Measurements from ENCODE around the gene ACTL6A. TPM values are rescaled to one million over a fixed set of nuclear protein-coding genes. Genes with fewer than 3 reads are reported as not detected.
"Not testable (repeated sequence)": the region's sequence is repeated elsewhere in the genome, so short reads cannot be mapped to it uniquely, and the experiment has no call there.

The ACTL6A gene
- 87.9 and 113 TPM in 2 replicates for total RNA-seq (2021)
- Bru-seq, nascent RNA = percentile 91 among the genes with signal in this experiment
- BruChase-seq, experiment 1, labeled RNA remaining after a 2-hour chase = percentile 82 among the genes with signal in this experiment
- percentile 93 among the genes with signal in this experiment for BruChase-seq, experiment 2, labeled RNA remaining after a 6-hour chase
- long read RNA-seq, transcript ACTL6A-203 (14 exons, 1,750 nt) = minor isoform, 52 of 259 reads
- long read RNA-seq, transcript ACTL6A-202 (14 exons, 1,901 nt) = major isoform, 183 of 259 reads
- long read RNA-seq, partial matches to known transcripts = 8 of 259 reads
- long read RNA-seq, other reads (novel, unspliced or antisense) = 16 of 259 reads

- Histone ChIP-seq H3K4me3 (peak within 1 kb of the TSS; percentile 84), H3K79me2 (ENCODE audit: low read depth) (peaks cover 43% of the 10 kb centered on the region), H3K36me3 (ENCODE audit: low read depth) (no peaks in the 10 kb centered on the region), H3K27me3 (ENCODE audit: insufficient read depth, low read depth) (no peaks in the 10 kb centered on the region), H3K9me3 (ENCODE audit: insufficient read depth, low read depth) (no peaks in the 10 kb centered on the region), H2AFZ (peak within 1 kb of the TSS; percentile 86), H3K4me1 (replicated peaks; ENCODE audit: insufficient read depth) (peaks cover 24% of the 10 kb centered on the region), H3F3A (ENCODE audit: insufficient read depth, low read depth) (peaks cover 10% of the 10 kb centered on the region; the same call in 1 of the 2 replicates), H3K9me2 (ENCODE audit: insufficient read depth) (no peaks in the 10 kb centered on the region), H3K27ac (peak within 1 kb of the TSS; percentile 38), H3K4me2 (peak within 1 kb of the TSS; percentile 98), H4K20me1 (ENCODE audit: insufficient read depth) (peaks cover 15% of the 10 kb centered on the region; the same call in 1 of the 2 replicates)
- BruUV-seq (replicated peaks) = no TSS peak
- TF ChIP-seq EZH2 (IDR thresholded peaks at IDR 0.05; ENCODE audit: low read depth) (no peak), CTCF (conservative IDR thresholded peaks at IDR 0.05) (no peak)
- ChIA-PET CTCF (interaction anchor here (0.7 to 1.2 kb wide), 5 partner anchors 16 to 547 kb away, joined by 3 to 5 read pairs (median 3); no protein-coding TSS in a partner anchor), POLR2A (ENCODE audit: unreplicated experiment) (interaction anchor here (0.5 to 1.2 kb wide), 17 partner anchors 27 to 1631 kb away, joined by 3 to 29 read pairs (median 5); partner anchors contain the start of genes FXR1, GNB4 and ZNF639)
- DNase-seq = peak; percentile 100
- intact Hi-C loops (cut with micrococcal nuclease; ENCODE audit: unreplicated experiment) = loop anchor here (1.0 to 5.0 kb wide), 4 partner anchors 42 to 1125 kb away; partner anchors contain the start of genes MFN1, MRPL47 and NDUFB5
These were observed at the start of gene ACTL6A for GRCh38 chr3:179562591-179563270. Gene ACTL6A (plus strand): TSS chr3:179562926. CDS start chr3:179563093, 167 bp downstream.

- ChIA-PET POLR2A (ENCODE audit: unreplicated experiment) (no interaction called here), CTCF (no interaction called here)
- Histone ChIP-seq H3K79me2 (ENCODE audit: low read depth) (no peaks in the 10 kb centered on the region), H4K20me1 (ENCODE audit: insufficient read depth) (no peaks in the 10 kb centered on the region), H3K27ac (no peak overlapping the region), H2AFZ (no peak overlapping the region), H3F3A (ENCODE audit: insufficient read depth, low read depth) (no peaks in the 10 kb centered on the region), H3K4me1 (replicated peaks; ENCODE audit: insufficient read depth) (no peaks in the 10 kb centered on the region), H3K9me3 (ENCODE audit: insufficient read depth, low read depth) (no peaks in the 10 kb centered on the region), H3K4me2 (no peak overlapping the region), H3K27me3 (ENCODE audit: insufficient read depth, low read depth) (no peaks in the 10 kb centered on the region), H3K36me3 (ENCODE audit: low read depth) (no peaks in the 10 kb centered on the region), H3K4me3 (no peak overlapping the region), H3K9me2 (ENCODE audit: insufficient read depth) (no peaks in the 10 kb centered on the region)
- TF ChIP-seq CTCF (conservative IDR thresholded peaks at IDR 0.05) = no peak
- BruUV-seq (replicated peaks) = no TSS peak
- intact Hi-C loops (cut with micrococcal nuclease; ENCODE audit: unreplicated experiment) = no loop called here
- no peak for DNase-seq
These were observed 48.9 kb upstream of the ACTL6A start for GRCh38 chr3:179513862-179514261.

GRCh38 chr3:179516461-179517251 is 46.1 kb upstream of the ACTL6A start:
- H3K4me1 ChIP-seq (replicated peaks; ENCODE audit: insufficient read depth); CTCF ChIA-PET; H3K27me3 ChIP-seq (ENCODE audit: insufficient read depth, low read depth); BruUV-seq (replicated peaks); H3K4me2 ChIP-seq; H3K27ac ChIP-seq; H4K20me1 ChIP-seq (ENCODE audit: insufficient read depth); H3K79me2 ChIP-seq (ENCODE audit: low read depth); intact Hi-C loops (cut with micrococcal nuclease; ENCODE audit: unreplicated experiment); H3K36me3 ChIP-seq (ENCODE audit: low read depth); POLR2A ChIA-PET (ENCODE audit: unreplicated experiment); H3K4me3 ChIP-seq; DNase-seq; H3K9me3 ChIP-seq (ENCODE audit: insufficient read depth, low read depth); H3F3A ChIP-seq (ENCODE audit: insufficient read depth, low read depth); H3K9me2 ChIP-seq (ENCODE audit: insufficient read depth); H2AFZ ChIP-seq: not testable (repeated sequence)
